ENCODE results near the gene SSR1. TPM values are rescaled to one million over a fixed set of nuclear protein-coding genes. Genes with fewer than 3 reads are reported as not detected.

Gene SSR1
- total RNA-seq, 1 donor from 2014 or later, result 83.4 TPM

DNA sequence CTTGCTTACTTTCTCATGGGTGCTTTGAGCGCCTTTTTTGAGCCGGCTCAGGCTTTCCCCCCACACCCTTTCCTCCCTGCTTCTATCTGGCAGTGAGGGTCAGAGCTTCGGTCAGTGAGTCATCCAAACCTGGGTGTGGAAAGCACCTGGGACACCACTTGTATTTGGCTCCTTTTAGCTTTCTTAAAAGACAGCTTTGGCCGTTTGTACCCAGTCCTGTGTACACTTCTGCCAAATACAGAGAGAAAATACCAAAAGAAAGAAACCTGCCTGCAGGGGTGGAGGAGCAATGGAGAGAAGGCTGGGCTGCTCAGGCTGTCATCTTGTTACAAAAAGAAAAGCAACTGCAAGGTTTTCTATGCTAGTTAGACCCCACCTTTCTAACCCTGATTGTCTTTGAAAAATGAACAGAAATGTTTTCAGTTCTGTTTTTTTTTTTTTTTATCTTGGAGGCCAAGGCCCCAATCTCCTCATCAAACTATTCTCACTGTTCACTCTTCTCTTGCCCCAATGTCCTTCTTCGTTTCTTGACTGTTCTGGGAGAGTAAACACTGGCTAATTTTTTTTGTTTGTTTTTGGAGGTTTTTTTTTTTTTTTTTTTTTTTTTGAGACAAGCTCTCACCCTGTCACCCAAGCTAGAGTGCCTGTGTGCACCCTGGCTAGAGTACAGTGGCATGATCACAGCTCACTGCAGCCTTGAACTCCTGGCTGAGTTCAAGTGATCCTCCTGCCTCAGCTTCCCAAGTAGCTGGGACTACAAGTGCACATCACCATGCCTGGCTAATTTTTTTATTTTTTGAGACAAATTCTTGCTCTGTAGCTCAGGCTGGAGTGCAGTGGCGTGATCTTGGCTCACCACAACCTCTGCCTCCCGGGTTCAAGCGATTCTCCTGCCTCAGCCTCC is 76.4 kb downstream of the SSR1 start:
- DNase-seq, result no peak

DNA sequence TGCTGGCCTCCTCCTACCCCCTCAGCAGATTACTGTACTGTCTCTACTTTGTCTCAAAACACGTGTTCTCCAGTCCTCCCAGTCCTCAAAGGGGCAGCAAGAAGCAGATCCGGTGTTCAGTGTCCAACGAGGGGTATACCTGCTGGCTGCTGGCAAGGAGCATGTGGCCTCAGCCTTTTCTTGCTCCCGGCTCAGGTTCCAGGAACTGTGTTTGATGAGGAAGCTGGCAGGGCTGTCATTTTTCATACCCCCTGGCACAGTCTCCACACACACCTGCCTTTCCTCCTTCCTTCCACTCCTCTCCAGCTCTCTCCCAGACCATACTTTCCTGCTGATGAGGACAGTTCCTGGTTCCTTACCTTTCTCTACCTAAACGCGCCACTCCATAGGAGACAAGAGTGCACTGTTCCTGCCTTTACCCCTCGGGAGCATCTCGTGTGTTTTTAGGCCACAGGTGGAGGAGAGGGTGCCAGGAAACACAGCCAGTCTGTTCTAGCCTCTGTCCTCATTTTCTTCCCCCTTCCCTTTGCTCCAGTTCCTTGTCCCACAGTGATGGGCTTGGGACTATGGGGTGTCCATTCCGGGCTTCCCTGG is 77.2 kb downstream of the SSR1 start:
- no peak for DNase-seq

DNA sequence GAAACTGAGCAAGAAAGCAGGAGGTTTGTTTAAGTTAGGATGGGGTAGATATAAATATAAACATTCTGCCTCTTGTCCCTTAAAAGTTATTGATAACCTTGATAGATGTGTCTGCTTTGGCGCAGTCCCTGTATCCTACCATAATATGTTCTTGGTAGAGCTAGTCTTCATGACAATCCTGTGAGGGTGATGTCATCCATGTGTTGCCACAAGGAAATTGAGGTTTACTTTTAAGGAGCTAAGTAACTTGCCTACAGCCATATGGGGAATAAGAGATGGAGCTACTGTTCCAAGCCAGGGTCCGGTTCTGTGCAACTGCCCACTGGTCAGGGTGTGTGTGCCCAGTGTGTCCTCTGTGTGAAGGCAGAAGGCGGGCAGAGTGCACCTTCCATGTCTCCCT is 78.5 kb downstream of the SSR1 start:
- no peak for DNase-seq

DNA sequence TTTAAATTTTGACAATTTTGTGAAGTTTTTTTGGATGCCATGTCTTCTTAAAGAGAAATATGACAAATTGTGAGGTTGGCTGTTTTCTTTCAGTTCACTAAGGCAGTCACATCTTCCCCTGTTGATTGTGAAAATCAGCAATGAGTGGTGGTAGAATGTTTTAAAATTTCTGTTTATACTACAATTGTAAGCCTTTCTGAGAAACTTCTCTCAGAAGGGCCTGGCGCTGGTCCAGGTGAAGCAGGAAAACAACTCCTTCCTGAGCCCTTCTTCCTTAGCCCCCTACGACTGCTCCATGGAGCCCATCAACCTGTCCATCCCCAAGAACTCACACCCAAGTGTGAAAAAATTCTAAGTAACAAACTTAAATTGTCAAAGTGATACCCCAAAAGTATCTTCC is 80.6 kb downstream of the SSR1 start:
- peak; percentile 51 for DNase-seq

DNA sequence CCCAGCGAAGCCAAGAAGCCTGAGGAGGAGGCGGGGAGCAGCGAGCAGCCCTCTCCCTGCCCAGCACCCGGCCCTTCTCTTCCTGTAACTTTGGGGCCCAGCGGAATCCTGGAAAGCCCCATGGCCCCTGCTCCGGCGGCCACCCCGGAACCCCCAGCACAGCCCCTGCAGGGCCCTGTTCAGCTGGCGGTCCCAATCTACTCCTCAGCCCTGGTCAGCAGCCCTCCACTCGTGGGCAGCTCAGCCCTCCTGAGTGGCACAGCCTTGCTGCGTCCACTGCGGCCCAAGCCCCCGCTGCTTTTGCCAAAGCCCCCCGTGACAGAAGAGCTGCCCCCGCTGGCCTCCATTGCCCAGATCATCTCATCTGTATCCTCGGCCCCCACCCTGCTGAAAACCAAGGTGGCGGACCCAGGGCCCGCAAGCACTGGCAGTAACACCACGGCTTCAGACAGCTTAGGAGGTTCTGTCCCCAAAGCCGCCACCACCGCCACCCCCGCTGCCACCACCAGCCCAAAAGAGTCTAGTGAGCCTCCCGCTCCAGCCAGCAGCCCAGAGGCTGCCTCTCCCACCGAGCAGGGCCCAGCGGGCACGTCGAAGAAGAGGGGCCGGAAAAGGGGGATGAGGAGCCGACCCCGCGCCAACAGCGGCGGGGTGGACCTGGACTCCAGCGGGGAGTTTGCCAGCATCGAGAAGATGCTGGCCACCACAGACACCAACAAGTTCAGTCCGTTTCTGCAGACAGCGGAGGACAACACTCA is 81.9 kb downstream of the SSR1 start:
- no peak for DNase-seq

DNA sequence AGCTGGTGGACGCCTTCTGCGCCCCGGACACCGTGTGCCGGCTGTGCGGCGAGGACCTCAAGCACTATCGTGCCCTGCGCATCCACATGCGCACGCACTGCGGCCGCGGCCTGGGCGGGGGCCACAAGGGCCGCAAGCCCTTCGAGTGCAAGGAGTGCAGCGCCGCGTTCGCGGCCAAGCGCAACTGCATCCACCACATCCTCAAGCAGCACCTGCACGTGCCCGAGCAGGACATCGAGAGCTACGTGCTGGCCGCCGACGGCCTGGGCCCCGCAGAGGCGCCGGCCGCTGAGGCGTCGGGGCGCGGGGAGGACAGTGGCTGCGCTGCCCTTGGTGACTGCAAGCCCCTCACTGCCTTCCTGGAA is 82.7 kb downstream of the SSR1 start:
- DNase-seq, result no peak

DNA sequence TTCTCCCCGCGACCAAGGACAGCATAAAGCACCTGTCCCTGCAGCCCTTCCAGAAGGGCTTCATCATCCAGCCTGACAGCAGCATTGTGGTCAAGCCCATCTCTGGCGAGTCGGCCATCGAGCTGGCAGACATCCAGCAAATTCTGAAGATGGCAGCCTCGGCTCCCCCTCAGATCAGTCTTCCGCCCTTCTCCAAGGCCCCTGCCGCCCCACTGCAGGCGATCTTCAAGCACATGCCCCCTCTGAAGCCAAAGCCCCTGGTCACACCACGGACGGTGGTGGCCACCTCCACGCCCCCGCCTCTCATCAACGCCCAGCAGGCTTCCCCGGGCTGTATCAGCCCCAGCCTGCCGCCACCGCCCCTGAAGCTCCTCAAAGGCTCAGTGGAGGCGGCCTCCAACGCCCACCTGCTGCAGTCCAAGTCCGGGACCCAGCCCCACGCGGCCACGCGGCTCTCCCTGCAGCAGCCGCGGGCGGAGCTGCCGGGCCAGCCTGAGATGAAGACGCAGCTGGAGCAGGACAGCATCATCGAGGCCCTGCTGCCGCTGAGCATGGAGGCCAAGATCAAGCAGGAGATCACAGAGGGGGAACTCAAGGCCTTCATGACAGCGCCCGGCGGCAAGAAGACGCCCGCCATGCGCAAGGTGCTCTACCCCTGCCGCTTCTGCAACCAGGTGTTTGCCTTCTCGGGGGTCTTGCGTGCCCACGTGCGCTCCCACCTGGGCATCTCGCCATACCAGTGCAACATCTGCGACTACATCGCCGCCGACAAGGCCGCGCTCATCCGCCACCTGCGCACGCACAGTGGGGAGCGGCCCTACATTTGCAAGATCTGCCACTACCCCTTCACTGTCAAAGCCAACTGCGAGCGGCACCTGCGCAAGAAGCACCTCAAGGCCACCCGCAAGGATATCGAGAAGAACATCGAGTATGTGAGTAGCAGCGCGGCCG is 83.3 kb downstream of the SSR1 start:
- DNase-seq, result no peak

DNA sequence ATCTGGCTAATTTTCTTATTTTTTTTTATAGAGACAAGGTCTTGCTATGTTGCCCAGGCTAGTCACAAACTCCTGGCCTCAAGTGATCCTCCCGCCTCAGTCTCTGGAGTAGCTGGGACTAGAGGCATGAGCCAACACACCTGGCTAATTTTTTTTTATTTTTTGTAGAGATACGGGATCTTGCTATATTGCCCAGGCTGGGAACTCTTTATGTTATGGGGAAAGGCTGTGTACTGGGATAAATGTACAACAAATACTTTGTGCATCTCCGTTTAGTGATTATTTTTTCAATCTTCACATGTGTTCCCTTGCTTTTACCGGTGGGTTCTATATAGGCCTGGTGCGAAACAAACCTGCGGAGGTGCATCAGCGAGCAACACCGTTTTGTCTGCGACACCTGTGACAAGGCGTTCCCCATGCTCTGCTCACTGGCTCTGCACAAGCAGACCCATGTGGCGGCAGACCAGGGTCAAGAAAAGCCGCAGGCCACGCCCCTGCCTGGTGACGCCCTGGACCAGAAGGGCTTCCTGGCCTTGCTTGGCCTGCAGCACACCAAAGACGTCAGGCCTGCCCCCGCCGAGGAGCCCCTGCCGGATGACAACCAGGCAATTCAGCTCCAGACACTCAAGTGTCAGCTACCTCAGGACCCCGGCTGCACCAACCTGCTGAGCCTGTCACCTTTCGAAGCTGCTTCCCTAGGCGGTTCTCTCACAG is 84.2 kb downstream of the SSR1 start:
- DNase-seq, result no peak

DNA sequence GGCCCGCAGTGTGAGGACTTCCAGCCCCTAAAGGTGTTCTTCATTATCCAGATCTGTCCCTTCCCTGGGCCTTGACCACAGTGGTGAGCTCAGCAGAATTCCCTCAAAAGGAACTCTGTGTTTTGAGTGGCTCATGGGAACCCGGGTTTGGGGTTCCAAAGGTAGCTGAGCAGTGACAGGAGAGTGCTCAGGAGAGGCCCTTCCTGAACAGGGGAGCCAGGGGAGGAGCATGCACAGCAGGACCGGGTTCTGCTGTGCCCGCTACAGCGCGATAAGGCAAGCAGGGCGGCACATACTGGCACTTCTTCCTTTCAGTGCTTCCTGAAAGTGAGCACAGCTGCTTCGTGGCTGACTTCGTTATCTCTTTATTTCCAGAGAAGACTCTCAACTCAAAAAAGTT is 88.3 kb downstream of the SSR1 start:
- no peak for DNase-seq

DNA sequence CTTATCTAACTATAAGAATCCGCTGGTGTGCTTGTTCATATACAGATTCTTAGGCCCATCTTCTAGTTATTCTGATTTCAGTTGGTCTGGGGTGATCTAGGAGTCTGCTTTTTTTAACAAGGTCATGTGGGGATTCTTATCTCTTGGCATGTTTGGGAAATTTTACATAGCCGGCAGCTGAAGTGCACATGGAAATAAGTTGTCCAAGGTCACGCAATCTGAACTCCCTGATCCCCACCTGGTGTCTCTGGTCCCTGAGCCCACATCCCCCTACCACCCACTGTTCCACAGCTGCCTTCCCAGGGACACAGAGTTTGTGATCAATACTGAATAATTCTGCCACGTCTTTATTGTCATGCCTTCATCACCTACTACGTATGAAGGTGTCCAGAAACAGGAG is 90.8 kb downstream of the SSR1 start:
- no peak for DNase-seq

DNA sequence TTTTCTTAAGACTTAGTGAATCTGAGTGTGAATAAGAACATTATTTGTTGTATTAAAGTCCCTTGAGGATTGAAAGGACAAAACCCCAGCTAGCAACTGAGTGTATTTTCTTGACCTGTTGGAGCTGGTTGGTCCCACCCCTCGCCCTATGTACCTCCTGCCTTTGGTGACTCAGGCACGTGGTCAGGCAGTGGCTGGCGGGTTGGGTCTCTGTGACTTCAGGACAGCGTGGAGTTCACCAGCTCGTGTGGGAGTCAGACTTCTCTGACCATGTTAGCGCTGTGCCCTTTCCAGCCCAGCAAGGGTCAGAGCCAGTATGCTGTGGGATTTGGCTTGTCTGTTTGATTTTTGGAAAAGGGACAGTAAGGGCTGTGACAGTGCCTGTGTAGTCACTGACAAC is 93.7 kb downstream of the SSR1 start:
- no peak for DNase-seq

DNA sequence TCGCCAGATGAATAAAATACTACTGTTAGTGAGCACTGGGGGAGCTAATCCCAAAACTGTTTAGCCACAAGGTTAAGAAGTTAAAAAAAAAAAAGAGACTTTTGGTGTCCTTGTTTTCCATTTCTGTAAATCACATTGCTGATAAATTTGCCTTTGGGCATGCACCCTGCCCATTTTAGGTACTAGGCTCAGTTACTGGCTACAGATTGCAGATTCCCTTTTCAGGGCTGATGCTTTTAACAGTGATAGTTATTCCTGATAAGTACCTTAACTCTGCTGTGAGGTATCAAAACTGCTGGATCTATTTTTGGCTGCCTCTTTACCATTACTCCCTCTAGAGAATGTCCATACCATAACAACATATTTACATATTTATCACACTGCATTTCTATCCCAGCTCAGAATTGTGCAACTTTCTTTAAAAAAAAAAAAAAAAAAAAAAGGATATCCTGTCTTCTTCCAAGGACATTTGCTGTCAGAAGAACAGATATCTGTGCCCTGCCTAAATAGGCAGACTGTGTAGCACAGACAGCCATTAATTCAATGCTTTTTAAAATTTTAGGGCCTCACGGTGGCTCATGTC is 94.5 kb downstream of the SSR1 start:
- DNase-seq, result no peak

Other genes starting within 250 kb of the SSR1 start
- gene RREB1, start 205.2 kb downstream of the SSR1 start, total RNA-seq, result 20.6 and 28.9 TPM in 2 replicates
- gene CAGE1, start 76.5 kb upstream of the SSR1 start, total RNA-seq, result under 0.01 TPM in 1 of 2 replicates, not detected in the other
- 15.6 and 19.9 TPM in 2 replicates for gene RIOK1, start 76.6 kb upstream of the SSR1 start, total RNA-seq
- 53.1 and 95.4 TPM in 2 replicates for gene DSP, start 228.5 kb upstream of the SSR1 start, total RNA-seq

Measured in dermis blood vessel endothelial cell (primary cell).